ENCODE measurements around the gene CFB.
"Not testable (repeated sequence)": the region's sequence is repeated elsewhere in the genome, so short reads cannot be mapped to it uniquely, and the experiment has no call there.

The CFB gene

DNA sequence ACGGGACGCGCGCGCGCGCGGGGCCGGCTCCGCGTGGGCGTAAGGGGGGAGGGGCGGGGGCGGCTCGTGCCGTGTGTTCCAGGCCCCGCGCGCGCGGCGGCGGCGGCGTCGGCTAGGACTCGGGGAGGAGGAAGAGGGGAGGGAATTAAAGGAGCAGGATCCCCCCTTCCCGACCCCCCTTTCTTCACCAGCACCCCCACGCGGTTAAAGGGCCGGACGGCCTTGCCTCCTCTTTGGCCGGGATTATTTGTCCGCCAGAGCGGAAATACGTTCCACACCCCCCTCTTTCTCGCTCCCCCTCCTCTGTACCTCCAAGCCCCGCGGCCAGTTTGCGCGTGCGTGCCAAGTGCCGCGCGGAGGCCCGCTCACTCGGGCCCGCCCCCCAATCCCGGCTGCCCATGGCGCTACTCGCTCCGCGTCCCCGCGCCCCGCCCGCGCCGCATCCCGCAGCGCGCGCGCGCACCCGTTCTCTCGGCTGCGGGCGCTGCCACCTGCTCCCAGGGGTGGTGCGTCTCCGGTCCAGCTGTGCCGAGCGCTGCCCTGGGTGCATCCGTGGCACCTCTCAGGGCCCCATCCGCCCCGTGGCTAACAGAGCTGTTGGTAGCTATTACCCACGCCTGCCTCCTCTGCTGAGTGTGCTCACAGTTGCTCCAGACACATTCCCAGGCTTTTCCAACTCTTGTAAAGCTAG is 43.8 kb upstream of the CFB start, which contains the start of gene ZBTB12 (continued):
- TF ChIP-seq YY1 (tag by site-specific recombination; IDR thresholded peaks at IDR 0.05), result 0 out of 2 replicates have a peak, but pooled peaks have one; percentile 20
- no peak for TF ChIP-seq HOXC10 (CRISPR knock-in tag; IDR thresholded peaks at IDR 0.05)

DNA sequence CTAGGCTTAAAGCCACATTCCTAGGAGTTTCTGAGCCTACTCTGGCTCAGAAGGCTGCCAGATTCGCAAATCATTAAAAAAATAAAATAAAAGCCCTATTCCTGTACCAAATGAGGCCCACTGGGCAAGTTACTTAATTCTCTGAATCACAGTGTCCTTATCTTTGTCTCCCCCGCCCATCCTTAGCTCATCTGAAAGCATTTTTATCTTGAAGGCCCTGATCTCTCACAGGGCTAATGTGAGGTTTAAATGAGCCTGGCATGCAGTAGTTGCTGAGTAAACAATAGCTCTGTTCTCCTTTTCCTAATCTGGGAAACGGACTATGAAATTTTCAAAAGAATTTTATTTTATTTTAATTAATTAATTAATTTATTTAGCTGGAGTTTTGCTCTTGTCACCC is 41.9 kb upstream of the CFB start:
- Histone ChIP-seq H3K27ac (ENCODE audit: extremely low read depth, low read depth, low read length) (no peak overlapping the region), H3K9me3 (ENCODE audit: control insufficient read depth, insufficient read depth, low read depth, low read length) (no peaks in the 10 kb centered on the region), H3K4me3 (ENCODE audit: low read depth, low read length) (no peak overlapping the region), H3K36me3 (ENCODE audit: control insufficient read depth in 2 of 2, insufficient read depth in 1 of 2, low read length in 2 of 2) (peaks cover 0 to 4% of the 10 kb centered on the region in 2 experiments; a peak in 1 of 3 replicates), H3K4me1 (ENCODE audit: control insufficient read depth, insufficient read depth, low read length) (peaks cover 11% of the 10 kb centered on the region)
- POLR2A ChIA-PET, result interaction anchor here (0.7 to 1.2 kb wide), 2 partner anchors 35 to 48 kb away, joined by 3 read pairs; no protein-coding TSS in a partner anchor
- TF ChIP-seq, protein P1, sequence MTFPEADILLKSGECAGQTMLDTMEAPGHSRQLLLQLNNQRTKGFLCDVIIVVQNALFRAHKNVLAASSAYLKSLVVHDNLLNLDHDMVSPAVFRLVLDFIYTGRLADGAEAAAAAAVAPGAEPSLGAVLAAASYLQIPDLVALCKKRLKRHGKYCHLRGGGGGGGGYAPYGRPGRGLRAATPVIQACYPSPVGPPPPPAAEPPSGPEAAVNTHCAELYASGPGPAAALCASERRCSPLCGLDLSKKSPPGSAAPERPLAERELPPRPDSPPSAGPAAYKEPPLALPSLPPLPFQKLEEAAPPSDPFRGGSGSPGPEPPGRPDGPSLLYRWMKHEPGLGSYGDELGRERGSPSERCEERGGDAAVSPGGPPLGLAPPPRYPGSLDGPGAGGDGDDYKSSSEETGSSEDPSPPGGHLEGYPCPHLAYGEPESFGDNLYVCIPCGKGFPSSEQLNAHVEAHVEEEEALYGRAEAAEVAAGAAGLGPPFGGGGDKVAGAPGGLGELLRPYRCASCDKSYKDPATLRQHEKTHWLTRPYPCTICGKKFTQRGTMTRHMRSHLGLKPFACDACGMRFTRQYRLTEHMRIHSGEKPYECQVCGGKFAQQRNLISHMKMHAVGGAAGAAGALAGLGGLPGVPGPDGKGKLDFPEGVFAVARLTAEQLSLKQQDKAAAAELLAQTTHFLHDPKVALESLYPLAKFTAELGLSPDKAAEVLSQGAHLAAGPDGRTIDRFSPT (tag by site-specific recombination; IDR thresholded peaks at IDR 0.05), result no peak
- TF ChIP-seq ZNF664 (tag by site-specific recombination; IDR thresholded peaks at IDR 0.05), result 0 out of 2 replicates have a peak, but pooled peaks have one; percentile 37
- CTCF ChIA-PET, result interaction anchor here (0.6 to 3.8 kb wide), 3 partner anchors 15 to 134 kb away, joined by 3 to 29 read pairs (median 6); no protein-coding TSS in a partner anchor

DNA sequence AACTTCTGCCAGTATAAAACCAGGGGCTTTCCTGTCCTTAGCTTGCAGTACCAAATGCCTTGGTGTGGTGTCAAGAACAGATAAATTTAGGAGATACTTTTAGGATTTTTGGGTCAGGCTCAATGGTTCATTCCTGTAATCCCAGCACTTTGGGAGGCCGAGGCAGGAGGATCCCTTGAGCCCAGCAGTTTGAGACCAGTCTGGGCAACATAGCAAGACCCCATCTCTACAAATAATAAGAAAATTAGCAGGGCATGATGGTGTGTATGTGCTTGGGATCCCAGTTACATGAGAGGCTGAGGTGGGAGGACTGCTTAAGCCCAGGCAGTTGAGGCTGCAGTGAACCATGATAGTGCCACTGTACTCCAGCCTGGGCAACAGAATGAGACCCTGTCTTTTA is 40.9 kb upstream of the CFB start:
- ChIA-PET CTCF (interaction anchor here (0.6 to 3.8 kb wide), 4 partner anchors 16 to 143 kb away, joined by 3 to 29 read pairs (median 6); no protein-coding TSS in a partner anchor), POLR2A (interaction anchor here (1.2 kb wide), 1 partner anchor 47 kb away, joined by 3 read pairs; no protein-coding TSS in a partner anchor)
- Histone ChIP-seq H3K4me3 (ENCODE audit: low read depth, low read length) (no peak overlapping the region), H3K9me3 (ENCODE audit: control insufficient read depth, insufficient read depth, low read depth, low read length) (no peaks in the 10 kb centered on the region), H3K27ac (ENCODE audit: extremely low read depth, low read depth, low read length) (no peak overlapping the region), H3K4me1 (ENCODE audit: control insufficient read depth, insufficient read depth, low read length) (peaks cover 9% of the 10 kb centered on the region; the same call in 1 of the 2 replicates), H3K36me3 (ENCODE audit: control insufficient read depth in 2 of 2, insufficient read depth in 1 of 2, low read length in 2 of 2) (no peaks in the 10 kb centered on the region)
- peak; percentile 81 for TF ChIP-seq ZNF121 (tag by site-specific recombination; IDR thresholded peaks at IDR 0.05)
- TF ChIP-seq, protein P2, sequence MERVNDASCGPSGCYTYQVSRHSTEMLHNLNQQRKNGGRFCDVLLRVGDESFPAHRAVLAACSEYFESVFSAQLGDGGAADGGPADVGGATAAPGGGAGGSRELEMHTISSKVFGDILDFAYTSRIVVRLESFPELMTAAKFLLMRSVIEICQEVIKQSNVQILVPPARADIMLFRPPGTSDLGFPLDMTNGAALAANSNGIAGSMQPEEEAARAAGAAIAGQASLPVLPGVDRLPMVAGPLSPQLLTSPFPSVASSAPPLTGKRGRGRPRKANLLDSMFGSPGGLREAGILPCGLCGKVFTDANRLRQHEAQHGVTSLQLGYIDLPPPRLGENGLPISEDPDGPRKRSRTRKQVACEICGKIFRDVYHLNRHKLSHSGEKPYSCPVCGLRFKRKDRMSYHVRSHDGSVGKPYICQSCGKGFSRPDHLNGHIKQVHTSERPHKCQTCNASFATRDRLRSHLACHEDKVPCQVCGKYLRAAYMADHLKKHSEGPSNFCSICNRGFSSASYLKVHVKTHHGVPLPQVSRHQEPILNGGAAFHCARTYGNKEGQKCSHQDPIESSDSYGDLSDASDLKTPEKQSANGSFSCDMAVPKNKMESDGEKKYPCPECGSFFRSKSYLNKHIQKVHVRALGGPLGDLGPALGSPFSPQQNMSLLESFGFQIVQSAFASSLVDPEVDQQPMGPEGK (tag by site-specific recombination; IDR thresholded peaks at IDR 0.05), result no peak

DNA sequence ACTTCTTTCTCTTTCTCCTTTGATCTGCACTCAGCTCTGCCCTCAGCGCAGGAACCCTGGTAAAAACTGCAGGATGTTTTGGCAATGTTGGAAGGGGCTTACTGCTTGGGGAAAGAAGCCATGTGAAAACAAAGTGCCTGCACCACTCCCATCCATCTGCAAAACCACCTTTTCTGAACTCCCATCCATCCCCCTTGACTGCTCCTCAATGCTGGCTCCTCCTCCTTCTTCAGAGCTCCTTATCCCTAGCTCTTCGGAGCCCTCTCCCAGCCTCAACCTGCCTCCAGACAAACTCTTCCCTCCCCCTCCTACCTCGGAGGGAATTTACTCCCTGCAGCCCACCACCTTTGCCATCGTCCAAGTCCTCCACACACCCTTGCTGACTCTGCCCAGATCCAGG is 39.8 kb upstream of the CFB start:
- ChIA-PET POLR2A (no interaction called here), CTCF (interaction anchor here (0.7 to 1.4 kb wide), 2 partner anchors 100 to 142 kb away, joined by 3 to 7 read pairs; no protein-coding TSS in a partner anchor)
- no peak overlapping the region for H3K27ac ChIP-seq (ENCODE audit: extremely low read depth, low read depth, low read length)

DNA sequence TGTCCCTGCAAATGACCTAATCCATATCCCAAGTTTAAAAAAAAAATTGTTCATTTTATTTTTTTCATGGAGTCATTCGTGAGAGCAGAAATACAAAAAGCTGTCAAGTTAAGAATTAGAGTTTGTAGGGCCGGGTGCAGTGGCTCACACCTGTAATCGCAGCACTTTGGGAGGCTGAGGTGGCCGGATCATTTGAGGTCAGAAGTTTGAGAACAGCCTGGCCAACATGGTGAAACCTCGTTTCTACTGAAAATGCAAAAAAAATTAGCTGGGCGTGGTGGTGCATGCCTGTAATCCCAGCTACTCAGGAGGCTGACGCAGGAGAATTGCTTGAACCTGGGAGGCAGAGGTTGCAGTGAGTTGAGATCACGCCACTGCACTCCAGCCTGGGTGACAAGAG is 39.2 kb upstream of the CFB start:
- H3K36me3 ChIP-seq (ENCODE audit: control insufficient read depth in 2 of 2, insufficient read depth in 1 of 2, low read length in 2 of 2); H3K9me3 ChIP-seq (ENCODE audit: control insufficient read depth, insufficient read depth, low read depth, low read length); CTCF ChIA-PET; H3K4me3 ChIP-seq (ENCODE audit: low read depth, low read length); H3K27ac ChIP-seq (ENCODE audit: extremely low read depth, low read depth, low read length): not testable (repeated sequence)
- POLR2A ChIA-PET, result interaction anchor here (0.6 to 0.9 kb wide), 3 partner anchors 38 to 42 kb away, joined by 4 read pairs; partner anchors contain the start of gene CFB
- peaks cover 12% of the 10 kb centered on the region; the same call in 1 of the 2 replicates for H3K4me1 ChIP-seq (ENCODE audit: control insufficient read depth, insufficient read depth, low read length)

More for the DNA sequence above, 39.8 kb upstream of the CFB start:
- Histone ChIP-seq H3K36me3 (ENCODE audit: control insufficient read depth in 2 of 2, insufficient read depth in 1 of 2, low read length in 2 of 2) (no peaks in the 10 kb centered on the region), H3K4me3 (ENCODE audit: low read depth, low read length) (no peak overlapping the region), H3K9me3 (ENCODE audit: control insufficient read depth, insufficient read depth, low read depth, low read length) (no peaks in the 10 kb centered on the region), H3K4me1 (ENCODE audit: control insufficient read depth, insufficient read depth, low read length) (peaks cover 9% of the 10 kb centered on the region; the same call in 1 of the 2 replicates)
- TF ChIP-seq, protein P3, sequence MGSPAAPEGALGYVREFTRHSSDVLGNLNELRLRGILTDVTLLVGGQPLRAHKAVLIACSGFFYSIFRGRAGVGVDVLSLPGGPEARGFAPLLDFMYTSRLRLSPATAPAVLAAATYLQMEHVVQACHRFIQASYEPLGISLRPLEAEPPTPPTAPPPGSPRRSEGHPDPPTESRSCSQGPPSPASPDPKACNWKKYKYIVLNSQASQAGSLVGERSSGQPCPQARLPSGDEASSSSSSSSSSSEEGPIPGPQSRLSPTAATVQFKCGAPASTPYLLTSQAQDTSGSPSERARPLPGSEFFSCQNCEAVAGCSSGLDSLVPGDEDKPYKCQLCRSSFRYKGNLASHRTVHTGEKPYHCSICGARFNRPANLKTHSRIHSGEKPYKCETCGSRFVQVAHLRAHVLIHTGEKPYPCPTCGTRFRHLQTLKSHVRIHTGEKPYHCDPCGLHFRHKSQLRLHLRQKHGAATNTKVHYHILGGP (tag by site-specific recombination; IDR thresholded peaks at IDR 0.05), result no peak
- peak; percentile 67 for TF ChIP-seq ZBTB17 (tag by site-specific recombination; IDR thresholded peaks at IDR 0.05)
- TF ChIP-seq ZNF223 (tag by site-specific recombination; IDR thresholded peaks at IDR 0.05), result 0 out of 2 replicates have a peak, but pooled peaks have one; percentile 26

Data from HEK293 (cell line).